HEK293 (cell line): ENCODE results near the gene PIP5K1B.

Experiments
- CTCF ChIP-seq: fragments of 450-650 bp; formaldehyde crosslinking; IDR thresholded peaks from 2 replicates; pipeline ENCODE4 v1.5.1; 2016; ENCODE audit warnings: missing biosample characterization, missing genetic modification characterization
- GLI4 ChIP-seq: fragments of 450-650 bp; formaldehyde crosslinking; IDR thresholded peaks from 2 replicates; pipeline ENCODE4 v1.5.1; 2016; ENCODE audit warnings: missing biosample characterization, missing genetic modification characterization
- HOXA7 ChIP-seq: sonication (generic); formaldehyde crosslinking; IDR thresholded peaks from 2 replicates; pipeline ENCODE4 v1.8.1; 2022; ENCODE audit warnings: missing genetic modification reagents, borderline replicate concordance
- REST ChIP-seq: fragments of 450-650 bp; formaldehyde crosslinking; IDR thresholded peaks from 2 replicates; pipeline ENCODE4 v1.5.1; 2016; ENCODE audit warnings: missing biosample characterization, missing genetic modification characterization
- TCF7L2 ChIP-seq: IDR thresholded peaks from 2 replicates; pipeline ENCODE4 v1.6.1; 2011; ENCODE audit warnings: low read depth, mild to moderate bottlenecking, inconsistent platforms, low read length, moderate library complexity, borderline replicate concordance
- ZBTB20 ChIP-seq: fragments of 450-650 bp; formaldehyde crosslinking; IDR thresholded peaks from 2 replicates; pipeline ENCODE4 v1.5.1; 2016; ENCODE audit warnings: missing biosample characterization, missing genetic modification characterization
- ZBTB8A ChIP-seq: fragments of 450-650 bp; formaldehyde crosslinking; IDR thresholded peaks from 2 replicates; pipeline ENCODE4 v1.5.1; 2016; ENCODE audit warnings: missing biosample characterization, missing genetic modification characterization
- ZEB2 ChIP-seq: fragments of 450-650 bp; formaldehyde crosslinking; IDR thresholded peaks from 2 replicates; pipeline ENCODE4 v1.5.1; 2016; ENCODE audit warnings: missing biosample characterization, missing genetic modification characterization
- ZNF16 ChIP-seq: fragments of 450-650 bp; formaldehyde crosslinking; IDR thresholded peaks from 2 replicates; pipeline ENCODE4 v1.5.1; 2016; ENCODE audit warnings: low read depth, missing biosample characterization, missing genetic modification characterization
- ZNF664 ChIP-seq: fragments of 450-650 bp; formaldehyde crosslinking; IDR thresholded peaks from 2 replicates; pipeline ENCODE4 v1.5.1; 2016; ENCODE audit warnings: missing biosample characterization, missing genetic modification characterization

GRCh38 chr9:68755752-68756151 is 50.7 kb downstream of the PIP5K1B start:
- TF ChIP-seq TCF7L2 = no peak
- TF ChIP-seq ZBTB20 (tag by site-specific recombination) = no peak
- no peak for TF ChIP-seq ZBTB8A
- TF ChIP-seq CTCF = no peak
- TF ChIP-seq HOXA7 (CRISPR knock-in tag) = no peak
- no peak for TF ChIP-seq ZNF664 (tag by site-specific recombination)
- no peak for TF ChIP-seq REST (tag by site-specific recombination)
- no peak for TF ChIP-seq ZNF16 (tag by site-specific recombination)
- no peak for TF ChIP-seq GLI4 (tag by site-specific recombination)
- no peak for TF ChIP-seq ZEB2 (tag by site-specific recombination)
